AG04450 (cell line): ENCODE data around the gene FERMT3. TPM values are rescaled to one million over a fixed set of nuclear protein-coding genes. Genes with fewer than 3 reads are reported as not detected.

Experiments
- CTCF ChIA-PET: fragments of 300-600, 350-600 bp; formaldehyde crosslinking; extraction: SDS; loops from one replicate; lab custom pipeline; 2022; ENCODE audit warnings: antibody characterized with exemption, inconsistent platforms; lab: Charles Lee
- POLR2A ChIA-PET: fragments of 350-600 bp; formaldehyde crosslinking; extraction: SDS; loops from one replicate; lab custom pipeline; 2021; ENCODE audit warnings: antibody characterized with exemption, inconsistent platforms; lab: Yijun Ruan, JAX
- DNase-seq: peaks from one replicate; pipeline ENCODE4 v3.0.0-alpha.2; 2011; ENCODE audit warnings: low read depth, low spot score
- H3K27ac ChIP-seq: one replicate; pipeline ENCODE4 v1.5.1; 2012; ENCODE audit warnings: low read depth, low read length, control low read depth
- H3K27me3 ChIP-seq: one replicate; pipeline ENCODE4 v1.6.0; 2012; ENCODE audit warnings: low read length; ENCODE audit not compliant: control insufficient read depth, insufficient read depth
- H3K4me3 ChIP-seq: 2 replicates; pipeline ENCODE4 v1.5.1; 2011; ENCODE audit warnings: mild to moderate bottlenecking, low read depth, low read length, control low read depth
- H3K9me3 ChIP-seq: 2 replicates; pipeline ENCODE4 v1.5.1; 2012; ENCODE audit warnings: low read length; ENCODE audit not compliant: control insufficient read depth, insufficient read depth
- polyA plus RNA-seq: library from polyadenylated mRNA; depleted of rRNA; stranded (reverse); fragments of >200 nt; gene quantifications from 2 replicates; pipeline ENCODE4 v1.2.3, GENCODE V29; 2011
- TF ChIP-seq, protein P1 (sequence below): IDR thresholded peaks from 2 replicates; pipeline ENCODE4 v1.5.1; 2011; ENCODE audit warnings: low read depth, low read length, control low read depth, inconsistent platforms

Gene FERMT3
- polyA plus RNA-seq, 1 experiment: 0.38 TPM

DNA sequence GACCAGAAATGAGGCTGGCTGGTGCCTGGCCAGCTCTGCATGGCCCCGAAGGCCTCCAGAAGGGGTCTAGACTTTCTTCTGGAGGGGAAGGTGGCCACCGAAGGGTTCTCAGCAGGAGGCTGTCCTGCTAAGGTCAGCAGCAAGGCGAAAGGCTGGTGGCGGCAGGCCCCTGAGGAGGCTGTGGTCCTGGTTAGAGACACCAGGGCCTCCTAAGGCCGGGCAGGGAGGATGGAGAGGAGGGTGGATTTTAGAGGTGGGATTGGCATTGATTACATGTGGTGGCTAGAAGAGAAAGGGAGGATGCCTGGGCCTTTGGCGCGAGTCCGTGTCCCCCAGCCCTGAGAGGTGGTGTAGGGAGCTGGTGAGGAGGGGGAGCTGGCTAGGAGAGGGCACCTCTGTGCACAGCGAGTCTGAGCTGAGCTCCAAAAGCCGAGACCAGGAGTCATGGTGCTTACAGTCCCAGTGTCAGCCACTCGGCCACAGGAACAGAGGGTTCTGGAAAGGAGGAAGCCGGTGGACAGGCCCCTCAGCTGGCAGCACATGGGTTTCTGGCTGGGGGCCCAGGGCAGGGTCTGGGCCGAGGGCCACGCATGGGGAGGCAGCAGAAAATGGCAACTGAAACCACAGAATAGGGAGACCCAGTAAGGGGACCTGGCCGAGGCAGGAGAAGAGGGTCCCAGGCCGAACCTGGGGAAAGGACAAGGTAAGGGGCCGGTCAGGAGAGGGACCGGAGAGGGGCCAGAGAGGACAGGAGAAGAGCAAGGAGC, 2.5 kb downstream of the FERMT3 start:
- Histone ChIP-seq H3K27me3 (no peaks in the 10 kb centered on the region), H3K27ac (no peak overlapping the region), H3K9me3 (no peaks in the 10 kb centered on the region; the same call in 1 of the 2 replicates), H3K4me3 (no peak overlapping the region)
- POLR2A ChIA-PET: interaction anchor here (1.3 to 3.4 kb wide), 3 partner anchors 11 to 23 kb away, joined by 4 to 27 read pairs (median 6); partner anchors contain the start of gene STIP1
- TF ChIP-seq, protein P1, sequence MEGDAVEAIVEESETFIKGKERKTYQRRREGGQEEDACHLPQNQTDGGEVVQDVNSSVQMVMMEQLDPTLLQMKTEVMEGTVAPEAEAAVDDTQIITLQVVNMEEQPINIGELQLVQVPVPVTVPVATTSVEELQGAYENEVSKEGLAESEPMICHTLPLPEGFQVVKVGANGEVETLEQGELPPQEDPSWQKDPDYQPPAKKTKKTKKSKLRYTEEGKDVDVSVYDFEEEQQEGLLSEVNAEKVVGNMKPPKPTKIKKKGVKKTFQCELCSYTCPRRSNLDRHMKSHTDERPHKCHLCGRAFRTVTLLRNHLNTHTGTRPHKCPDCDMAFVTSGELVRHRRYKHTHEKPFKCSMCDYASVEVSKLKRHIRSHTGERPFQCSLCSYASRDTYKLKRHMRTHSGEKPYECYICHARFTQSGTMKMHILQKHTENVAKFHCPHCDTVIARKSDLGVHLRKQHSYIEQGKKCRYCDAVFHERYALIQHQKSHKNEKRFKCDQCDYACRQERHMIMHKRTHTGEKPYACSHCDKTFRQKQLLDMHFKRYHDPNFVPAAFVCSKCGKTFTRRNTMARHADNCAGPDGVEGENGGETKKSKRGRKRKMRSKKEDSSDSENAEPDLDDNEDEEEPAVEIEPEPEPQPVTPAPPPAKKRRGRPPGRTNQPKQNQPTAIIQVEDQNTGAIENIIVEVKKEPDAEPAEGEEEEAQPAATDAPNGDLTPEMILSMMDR: no peak
- DNase-seq: no peak
- CTCF ChIA-PET: no interaction called here

DNA sequence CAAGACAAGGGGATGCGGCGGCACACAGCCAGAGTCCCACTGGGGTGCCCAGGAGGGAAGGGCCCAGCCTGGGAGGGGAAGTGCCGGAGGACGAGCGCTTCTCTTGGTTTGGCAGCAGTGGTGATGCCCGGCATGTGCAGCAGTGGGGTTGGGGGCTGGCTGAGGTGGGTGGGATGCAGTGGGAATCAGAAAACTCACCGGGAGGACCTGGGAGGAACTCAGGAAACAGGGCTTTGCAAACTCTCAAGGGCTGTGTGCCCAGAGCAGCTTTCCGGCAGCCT, 3.0 kb downstream of the FERMT3 start:
- Histone ChIP-seq H3K4me3 (no peak overlapping the region), H3K9me3 (no peaks in the 10 kb centered on the region; the same call in 1 of the 2 replicates), H3K27ac (no peak overlapping the region), H3K27me3 (no peaks in the 10 kb centered on the region)
- TF ChIP-seq, protein P1: no peak
- CTCF ChIA-PET: no interaction called here
- no peak for DNase-seq
- POLR2A ChIA-PET: interaction anchor here (2.3 kb wide), 1 partner anchor 14 kb away, joined by 6 read pairs; no protein-coding TSS in a partner anchor

DNA sequence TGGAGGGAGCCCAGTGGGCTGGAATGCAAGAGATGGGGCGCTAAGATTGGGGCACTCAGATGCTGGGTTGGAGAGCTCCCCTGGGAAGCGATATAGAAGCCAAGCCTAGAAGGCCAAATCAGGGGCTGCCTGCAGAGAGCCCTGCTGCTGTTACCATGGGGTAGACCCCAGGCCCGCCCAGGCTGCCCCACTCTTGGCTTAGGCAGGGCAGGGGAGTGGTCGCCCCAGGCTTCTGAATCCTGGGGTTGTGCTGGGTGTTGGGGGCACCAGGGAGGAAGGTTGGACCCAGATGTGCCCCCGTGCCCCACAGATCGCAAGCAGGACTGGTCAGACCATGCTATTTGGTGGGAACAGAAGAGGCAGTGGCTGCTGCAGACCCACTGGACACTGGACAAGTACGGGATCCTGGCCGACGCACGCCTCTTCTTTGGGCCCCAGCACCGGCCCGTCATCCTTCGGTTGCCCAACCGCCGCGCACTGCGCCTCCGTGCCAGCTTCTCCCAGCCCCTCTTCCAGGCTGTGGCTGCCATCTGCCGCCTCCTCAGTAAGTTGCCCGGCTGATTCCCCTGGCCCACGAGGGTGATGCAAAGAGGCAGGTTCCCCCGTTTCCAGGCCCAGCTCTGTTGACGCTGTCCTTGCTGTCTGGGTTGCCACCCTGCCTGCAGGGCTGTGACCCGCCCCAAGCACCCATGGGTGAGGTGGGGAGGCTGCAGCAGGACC, 3.9 kb downstream of the FERMT3 start:
- Histone ChIP-seq H3K27ac (no peak overlapping the region), H3K27me3 (no peaks in the 10 kb centered on the region), H3K4me3 (no peak overlapping the region), H3K9me3 (no peaks in the 10 kb centered on the region; the same call in 1 of the 2 replicates)
- ChIA-PET CTCF (no interaction called here), POLR2A (interaction anchor here (0.9 to 2.3 kb wide), 2 partner anchors 10 to 13 kb away, joined by 3 to 6 read pairs; no protein-coding TSS in a partner anchor)
- no peak for DNase-seq
- TF ChIP-seq, protein P1: no peak

DNA sequence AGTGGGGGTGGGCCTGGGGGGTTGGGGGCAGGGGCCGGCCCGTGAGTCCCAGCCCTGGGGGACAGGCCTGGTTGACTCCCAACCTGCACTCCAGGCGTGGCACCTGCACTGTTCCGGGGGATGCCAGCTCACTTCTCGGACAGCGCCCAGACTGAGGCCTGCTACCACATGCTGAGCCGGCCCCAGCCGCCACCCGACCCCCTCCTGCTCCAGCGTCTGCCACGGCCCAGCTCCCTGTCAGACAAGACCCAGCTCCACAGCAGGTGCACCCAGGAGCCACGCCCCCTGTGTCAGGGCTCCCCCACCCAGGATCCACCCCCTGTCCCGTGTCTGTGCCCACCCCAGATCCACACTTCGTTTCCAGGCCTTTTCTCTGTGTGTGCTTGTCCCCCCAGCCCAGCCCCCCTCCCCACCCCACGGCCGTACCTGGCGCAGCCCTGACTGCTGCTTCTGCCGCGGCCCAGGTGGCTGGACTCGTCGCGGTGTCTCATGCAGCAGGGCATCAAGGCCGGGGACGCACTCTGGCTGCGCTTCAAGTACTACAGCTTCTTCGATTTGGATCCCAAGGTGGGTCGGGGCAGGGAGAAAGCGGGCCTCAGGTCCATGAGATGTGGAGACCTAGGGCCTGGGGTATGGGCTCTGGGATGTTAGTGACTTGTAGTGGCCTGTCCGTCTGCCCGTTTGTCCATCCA, 4.8 kb downstream of the FERMT3 start:
- ChIA-PET POLR2A (interaction anchor here (2.3 kb wide), 1 partner anchor 12 kb away, joined by 6 read pairs; no protein-coding TSS in a partner anchor), CTCF (interaction anchor here (1.0 to 1.3 kb wide), 2 partner anchors 92 to 93 kb away, joined by 3 to 4 read pairs; no protein-coding TSS in a partner anchor)
- DNase-seq: no peak
- no peak overlapping the region for H3K27ac ChIP-seq
- no peak overlapping the region for H3K4me3 ChIP-seq
- H3K27me3 ChIP-seq: no peaks in the 10 kb centered on the region
- no peaks in the 10 kb centered on the region; the same call in 1 of the 2 replicates for H3K9me3 ChIP-seq
- TF ChIP-seq, protein P1: no peak
